Upper lobe of left lung (tissue), 4 donors: Measurements from ENCODE around the gene CNOT3.

ENCODE experiments used
- CTCF ChIP-seq, 6 experiments: fragments of 450-650 bp in 4 of 6; fragments of 200-600 bp in 2 of 6; sonication (generic) in 2 of 6; IDR thresholded peaks; one replicate each; pipeline ENCODE4 v1.5.1; 2016 to 2019; ENCODE audit warnings: antibody characterized with exemption in 6 of 6
- POLR2A ChIP-seq, 4 donors: fragments of 450-650 bp; IDR thresholded peaks; one replicate each; pipeline ENCODE4 v1.5.1; 2016 to 2017; ENCODE audit warnings: antibody characterized with exemption in 4 of 4, mild to moderate bottlenecking in 2 of 4
- POLR2AphosphoS5 ChIP-seq, 2 donors: sonication (generic); formaldehyde crosslinking; IDR thresholded peaks; one replicate each; pipeline ENCODE4 v1.5.1; 2017; ENCODE audit warnings: antibody characterized with exemption in 2 of 2

- TF ChIP-seq CTCF (IDR thresholded peaks at IDR 0.05) (no peak), POLR2AphosphoS5 (IDR thresholded peaks at IDR 0.05) (no peak), POLR2A (IDR thresholded peaks at IDR 0.05) (no peak)
Observed at GRCh38 chr19:54142166-54142780, 4.7 kb downstream of the CNOT3 start.
